Neural cell (in vitro differentiated cells): ENCODE results near the gene CREB3L2. TPM values are rescaled to one million over a fixed set of nuclear protein-coding genes. Genes with fewer than 3 reads are reported as not detected.

Source experiments
- H2AFZ ChIP-seq: fragments of 200-600, 300-800 bp; sonication (generic), shearing (Covaris generic); 2 replicates; pipeline ENCODE4 v1.6.0; 2014; ENCODE audit warnings: low read depth, mild to moderate bottlenecking, antibody characterized with exemption, low read length, moderate library complexity
- H3F3A ChIP-seq: fragments of 200-600 bp; shearing (Covaris generic); 2 replicates; pipeline ENCODE4 v1.6.1; 2016; ENCODE audit warnings: mild to moderate bottlenecking, moderate library complexity, mixed read lengths, antibody characterized with exemption, low read length; ENCODE audit not compliant: insufficient read depth, poor library complexity, severe bottlenecking
- H3K27ac ChIP-seq: fragments of 200-600, 300-800 bp; sonication (generic), shearing (Covaris generic); 2 replicates; pipeline ENCODE4 v1.5.1; 2014; ENCODE audit warnings: mild to moderate bottlenecking, low read length, moderate library complexity
- H3K27me3 ChIP-seq: fragments of 300-800, 200-600 bp; sonication (generic), shearing (Covaris generic); 2 replicates; pipeline ENCODE4 v1.6.0; 2014; ENCODE audit warnings: mild to moderate bottlenecking, low read depth, low read length, moderate library complexity; ENCODE audit not compliant: insufficient read depth
- H3K36me3 ChIP-seq: fragments of 300-800, 200-600 bp; sonication (generic), shearing (Covaris generic); 2 replicates; pipeline ENCODE4 v1.5.1; 2014; ENCODE audit warnings: mild to moderate bottlenecking, antibody characterized with exemption, low read length, moderate library complexity; ENCODE audit not compliant: insufficient read depth
- H3K4me2 ChIP-seq: fragments of 300-800, 200-600 bp; sonication (generic), shearing (Covaris generic); 2 replicates; pipeline ENCODE4 v1.6.0; 2014; ENCODE audit warnings: mild to moderate bottlenecking, low read length
- H3K4me3 ChIP-seq: fragments of 300-800, 200-600 bp; sonication (generic), shearing (Covaris generic); 2 replicates; pipeline ENCODE4 v1.5.1; 2014; ENCODE audit warnings: mild to moderate bottlenecking, low read length, moderate library complexity
- H3K79me2 ChIP-seq: fragments of 200-600 bp; shearing (Covaris generic); replicated peaks from 2 replicates; pipeline ENCODE4 v1.6.0; 2014; ENCODE audit warnings: mild to moderate bottlenecking, low read length, moderate library complexity; ENCODE audit not compliant: insufficient read depth
- H3K9ac ChIP-seq: fragments of 300-800, 200-600 bp; sonication (generic), shearing (Covaris generic); 2 replicates; pipeline ENCODE4 v1.6.1; 2016; ENCODE audit warnings: mild to moderate bottlenecking, low read length, mixed read lengths
- H3K9me2 ChIP-seq: fragments of 200-600 bp; shearing (Covaris generic); 2 replicates; pipeline ENCODE4 v1.6.1; 2016; ENCODE audit warnings: mild to moderate bottlenecking, low read length, mixed read lengths; ENCODE audit not compliant: insufficient read depth
- H3K9me3 ChIP-seq: fragments of 200-600, 300-800 bp; sonication (generic), shearing (Covaris generic); 2 replicates; pipeline ENCODE4 v1.6.1; 2016; ENCODE audit warnings: mild to moderate bottlenecking, mixed run types, low read length, moderate library complexity, mixed read lengths
- H4K20me1 ChIP-seq: fragments of 200-600 bp; shearing (Covaris generic); 2 replicates; pipeline ENCODE4 v1.6.1; 2016; ENCODE audit warnings: mild to moderate bottlenecking, mixed run types; ENCODE audit not compliant: insufficient read depth
- EP300 ChIP-seq: fragments of 450-650 bp; conservative IDR thresholded peaks from 2 replicates; pipeline ENCODE4 v1.6.1; 2014; ENCODE audit warnings: antibody characterized with exemption, mild to moderate bottlenecking, moderate library complexity; ENCODE audit not compliant: poor library complexity, severe bottlenecking
- EZH2 ChIP-seq: fragments of 200-600, 300-800 bp; shearing (Covaris generic), sonication (generic); IDR thresholded peaks from 2 replicates; pipeline ENCODE4 v1.6.1; 2014; ENCODE audit warnings: antibody characterized with exemption, low read length, borderline replicate concordance, mild to moderate bottlenecking; ENCODE audit not compliant: insufficient read depth, poor library complexity, severe bottlenecking
- MXI1 ChIP-seq: fragments of 450-650 bp; conservative IDR thresholded peaks from 2 replicates; pipeline ENCODE4 v1.6.1; 2014; ENCODE audit warnings: antibody characterized with exemption, mild to moderate bottlenecking; ENCODE audit not compliant: poor library complexity, severe bottlenecking
- POLR2AphosphoS5 ChIP-seq: IDR thresholded peaks from 2 replicates; pipeline ENCODE4 v1.6.1; 2012
- RAD21 ChIP-seq: fragments of 450-650 bp; conservative IDR thresholded peaks from 2 replicates; pipeline ENCODE4 v1.6.1; 2014; ENCODE audit warnings: antibody characterized with exemption, mild to moderate bottlenecking, moderate library complexity
- SMC3 ChIP-seq: fragments of 450-650 bp; conservative IDR thresholded peaks from 2 replicates; pipeline ENCODE4 v1.6.1; 2014; ENCODE audit warnings: antibody characterized with exemption, mild to moderate bottlenecking, moderate library complexity; ENCODE audit not compliant: poor library complexity
- TAF1 ChIP-seq: IDR thresholded peaks from 2 replicates; pipeline ENCODE4 v1.6.1; 2012; ENCODE audit warnings: low read depth
- polyA plus RNA-seq: library from polyadenylated mRNA; depleted of rRNA; stranded (reverse); fragments of >200 nt; gene quantifications from 2 replicates; pipeline ENCODE4 v1.2.3, GENCODE V29; 2014
- TF ChIP-seq, protein P1 (sequence below): fragments of 450-650 bp; IDR thresholded peaks from 2 replicates; pipeline ENCODE4 v1.5.1; 2014; ENCODE audit warnings: antibody characterized with exemption, mild to moderate bottlenecking, moderate library complexity; ENCODE audit not compliant: poor library complexity, severe bottlenecking
- TF ChIP-seq, protein P2 (sequence below): IDR thresholded peaks from 2 replicates; pipeline ENCODE4 v1.6.1; 2012; ENCODE audit warnings: borderline replicate concordance

The CREB3L2 gene
- polyA plus RNA-seq, 1 donor from 2014 or later, result 1.5 TPM

DNA sequence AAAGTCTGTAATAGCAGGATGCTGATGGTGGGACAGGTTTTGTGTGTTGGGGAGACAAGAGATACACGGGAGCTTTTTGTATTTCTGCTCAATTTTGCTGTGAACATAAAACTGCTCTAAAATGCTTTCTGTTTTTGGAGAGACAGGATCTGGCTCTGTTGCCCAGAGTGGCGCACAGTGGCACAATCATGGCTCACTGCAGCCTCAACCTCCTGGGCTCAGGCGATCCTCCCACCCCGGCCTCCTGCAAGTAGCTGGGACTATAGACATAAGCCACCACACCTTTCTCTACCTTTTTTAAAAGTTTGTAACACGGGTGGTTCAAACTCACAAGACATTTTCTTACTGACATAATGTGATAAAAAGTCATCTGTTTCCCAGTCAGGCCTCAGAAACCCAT, 14.3 kb downstream of the CREB3L2 start:
- Histone ChIP-seq H2AFZ (no peak overlapping the region), H3K27ac (no peak overlapping the region), H3K9me2 (no peaks in the 10 kb centered on the region), H3K4me2 (no peak overlapping the region), H3K27me3 (no peaks in the 10 kb centered on the region), H3K79me2 (peaks cover 4% of the 10 kb centered on the region), H3F3A (no peaks in the 10 kb centered on the region), H3K9ac (no peak overlapping the region), H3K36me3 (no peaks in the 10 kb centered on the region), H3K9me3 (no peaks in the 10 kb centered on the region), H4K20me1 (no peaks in the 10 kb centered on the region), H3K4me3 (no peak overlapping the region)
- TF ChIP-seq RAD21 (no peak), EP300 (no peak), POLR2AphosphoS5 (no peak), TAF1 (no peak), MXI1 (no peak), SMC3 (no peak), EZH2 (no peak)
- TF ChIP-seq, protein P1, sequence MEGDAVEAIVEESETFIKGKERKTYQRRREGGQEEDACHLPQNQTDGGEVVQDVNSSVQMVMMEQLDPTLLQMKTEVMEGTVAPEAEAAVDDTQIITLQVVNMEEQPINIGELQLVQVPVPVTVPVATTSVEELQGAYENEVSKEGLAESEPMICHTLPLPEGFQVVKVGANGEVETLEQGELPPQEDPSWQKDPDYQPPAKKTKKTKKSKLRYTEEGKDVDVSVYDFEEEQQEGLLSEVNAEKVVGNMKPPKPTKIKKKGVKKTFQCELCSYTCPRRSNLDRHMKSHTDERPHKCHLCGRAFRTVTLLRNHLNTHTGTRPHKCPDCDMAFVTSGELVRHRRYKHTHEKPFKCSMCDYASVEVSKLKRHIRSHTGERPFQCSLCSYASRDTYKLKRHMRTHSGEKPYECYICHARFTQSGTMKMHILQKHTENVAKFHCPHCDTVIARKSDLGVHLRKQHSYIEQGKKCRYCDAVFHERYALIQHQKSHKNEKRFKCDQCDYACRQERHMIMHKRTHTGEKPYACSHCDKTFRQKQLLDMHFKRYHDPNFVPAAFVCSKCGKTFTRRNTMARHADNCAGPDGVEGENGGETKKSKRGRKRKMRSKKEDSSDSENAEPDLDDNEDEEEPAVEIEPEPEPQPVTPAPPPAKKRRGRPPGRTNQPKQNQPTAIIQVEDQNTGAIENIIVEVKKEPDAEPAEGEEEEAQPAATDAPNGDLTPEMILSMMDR, result no peak
- TF ChIP-seq, protein P2, sequence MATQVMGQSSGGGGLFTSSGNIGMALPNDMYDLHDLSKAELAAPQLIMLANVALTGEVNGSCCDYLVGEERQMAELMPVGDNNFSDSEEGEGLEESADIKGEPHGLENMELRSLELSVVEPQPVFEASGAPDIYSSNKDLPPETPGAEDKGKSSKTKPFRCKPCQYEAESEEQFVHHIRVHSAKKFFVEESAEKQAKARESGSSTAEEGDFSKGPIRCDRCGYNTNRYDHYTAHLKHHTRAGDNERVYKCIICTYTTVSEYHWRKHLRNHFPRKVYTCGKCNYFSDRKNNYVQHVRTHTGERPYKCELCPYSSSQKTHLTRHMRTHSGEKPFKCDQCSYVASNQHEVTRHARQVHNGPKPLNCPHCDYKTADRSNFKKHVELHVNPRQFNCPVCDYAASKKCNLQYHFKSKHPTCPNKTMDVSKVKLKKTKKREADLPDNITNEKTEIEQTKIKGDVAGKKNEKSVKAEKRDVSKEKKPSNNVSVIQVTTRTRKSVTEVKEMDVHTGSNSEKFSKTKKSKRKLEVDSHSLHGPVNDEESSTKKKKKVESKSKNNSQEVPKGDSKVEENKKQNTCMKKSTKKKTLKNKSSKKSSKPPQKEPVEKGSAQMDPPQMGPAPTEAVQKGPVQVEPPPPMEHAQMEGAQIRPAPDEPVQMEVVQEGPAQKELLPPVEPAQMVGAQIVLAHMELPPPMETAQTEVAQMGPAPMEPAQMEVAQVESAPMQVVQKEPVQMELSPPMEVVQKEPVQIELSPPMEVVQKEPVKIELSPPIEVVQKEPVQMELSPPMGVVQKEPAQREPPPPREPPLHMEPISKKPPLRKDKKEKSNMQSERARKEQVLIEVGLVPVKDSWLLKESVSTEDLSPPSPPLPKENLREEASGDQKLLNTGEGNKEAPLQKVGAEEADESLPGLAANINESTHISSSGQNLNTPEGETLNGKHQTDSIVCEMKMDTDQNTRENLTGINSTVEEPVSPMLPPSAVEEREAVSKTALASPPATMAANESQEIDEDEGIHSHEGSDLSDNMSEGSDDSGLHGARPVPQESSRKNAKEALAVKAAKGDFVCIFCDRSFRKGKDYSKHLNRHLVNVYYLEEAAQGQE, result no peak

DNA sequence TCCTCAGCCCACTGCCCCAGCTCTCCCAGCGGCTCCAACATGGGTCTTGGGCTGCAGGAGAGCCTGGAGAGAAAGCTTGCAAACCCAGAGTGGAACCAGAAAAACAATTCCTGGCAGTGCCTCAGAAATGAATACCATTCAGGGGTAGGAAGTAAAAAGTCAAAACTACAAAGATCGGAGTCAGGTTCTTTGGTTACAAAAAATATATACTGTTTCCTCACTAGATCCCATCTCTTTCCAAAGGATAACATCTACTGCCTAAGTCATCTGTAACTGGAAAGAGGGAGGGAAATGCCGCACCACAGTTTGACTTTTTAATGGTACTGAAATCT, 14.9 kb downstream of the CREB3L2 start:
- no peaks in the 10 kb centered on the region for H3K79me2 ChIP-seq
- no peak overlapping the region for H3K4me2 ChIP-seq
- H4K20me1 ChIP-seq, result no peaks in the 10 kb centered on the region
- H3K9me2 ChIP-seq, result no peaks in the 10 kb centered on the region
- H3K27ac ChIP-seq, result no peak overlapping the region
- H3K9ac ChIP-seq, result no peak overlapping the region
- H3K36me3 ChIP-seq, result no peaks in the 10 kb centered on the region
- no peak overlapping the region for H3K4me3 ChIP-seq
- no peak for TF ChIP-seq EP300
- no peaks in the 10 kb centered on the region for H3F3A ChIP-seq
- H2AFZ ChIP-seq, result no peak overlapping the region
- H3K27me3 ChIP-seq, result no peaks in the 10 kb centered on the region
- no peaks in the 10 kb centered on the region for H3K9me3 ChIP-seq
